AG09319 (cell line): ENCODE measurements around the gene SUDS3.

Source experiments
- DNase-seq: peaks from one replicate; pipeline ENCODE4 v3.0.0-alpha.2; 2010; ENCODE audit warnings: low read depth; ENCODE audit errors: extremely low read depth
- CTCF ChIP-seq: IDR thresholded peaks from 2 replicates; pipeline ENCODE4 v1.5.1; 2011; ENCODE audit warnings: low read depth, mild to moderate bottlenecking, inconsistent platforms, low read length, moderate library complexity

SUDS3 gene

GRCh38 chr12:118370601-118371000 is 5.8 kb upstream of the SUDS3 start:
- DNase-seq: no peak
- TF ChIP-seq CTCF: no peak

GRCh38 chr12:118371321-118372282 is 4.8 kb upstream of the SUDS3 start:
- TF ChIP-seq CTCF: no peak
- no peak for DNase-seq

- TF ChIP-seq CTCF: no peak
- peak; percentile 98 for DNase-seq
Measured at GRCh38 chr12:118372541-118373495, 3.5 kb upstream of the SUDS3 start, which contains the start of gene TAOK3. TSS of gene TAOK3 (minus strand) at chr12:118372907. CDS start at chr12:118255567, 117,340 bp downstream.

- no peak for DNase-seq
- no peak for TF ChIP-seq CTCF
Measured at GRCh38 chr12:118373616-118374015, 2.7 kb upstream of the SUDS3 start.

GRCh38 chr12:118374126-118374725 is 2.1 kb upstream of the SUDS3 start:
- TF ChIP-seq CTCF: no peak
- DNase-seq: no peak

DNA sequence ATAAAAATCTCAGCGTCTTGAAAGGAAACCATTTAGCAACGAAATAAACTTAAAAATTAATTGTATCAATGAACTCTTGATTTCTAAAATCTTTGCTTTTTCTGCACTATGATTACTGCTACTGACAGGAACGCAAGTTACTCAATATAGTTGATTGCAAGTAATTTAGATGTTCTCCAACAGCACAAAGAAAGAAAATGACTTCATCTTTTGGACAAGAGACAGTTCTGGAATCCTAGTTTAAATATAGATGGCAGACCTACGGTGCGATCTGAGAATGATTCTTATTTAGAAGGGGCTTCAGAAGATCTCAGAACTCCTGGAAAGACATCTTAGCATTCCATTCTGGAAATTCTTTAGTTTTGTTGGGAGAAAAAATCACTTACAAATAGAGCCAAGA is 1.4 kb upstream of the SUDS3 start:
- TF ChIP-seq CTCF: no peak
- no peak for DNase-seq
